GM20431 (cell line): ENCODE results near the gene ELOVL6.

Experiments
- in situ Hi-C: fragments of 300-500 bp; cut with MseI, MboI; formaldehyde crosslinking; loops from one replicate; pipeline ENCODE4 v1.15.0; 2020; ENCODE audit warnings: low sequenced_read_pairs; ENCODE audit not compliant: unreplicated experiment

The ELOVL6 gene

DNA sequence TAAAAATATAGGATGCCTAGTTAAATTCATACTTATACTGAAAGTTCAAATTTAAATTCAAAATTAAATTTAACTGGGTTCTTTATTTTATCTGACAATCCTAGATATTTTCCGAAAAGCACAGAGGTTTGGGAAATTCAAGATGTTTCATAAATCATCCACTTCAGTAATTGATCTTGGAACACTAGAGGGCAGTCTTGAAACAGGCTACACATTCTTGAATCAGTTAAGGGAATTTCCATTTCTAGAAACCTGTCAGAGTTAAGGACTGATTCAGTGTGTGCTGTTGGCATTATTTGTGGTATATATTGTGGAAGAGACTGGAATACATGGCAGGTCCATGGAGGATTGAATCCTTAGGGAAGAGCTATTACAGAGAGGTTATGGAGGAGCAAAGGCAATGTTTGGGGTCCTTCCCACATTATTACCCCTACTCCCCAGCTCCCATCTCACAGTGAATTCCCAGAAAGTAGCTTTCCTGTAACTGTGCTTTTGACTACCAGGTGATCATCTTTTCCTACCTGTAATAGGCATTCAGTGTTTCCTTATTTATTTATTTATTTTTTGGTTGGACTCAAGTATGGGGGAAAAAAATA is 192.9 kb downstream of the ELOVL6 start:
- in situ Hi-C loops: loop anchor here (25.0 kb wide), 1 partner anchor 307 kb away; no protein-coding TSS in a partner anchor

GRCh38 chr4:110004556-110004955 is 193.9 kb downstream of the ELOVL6 start:
- in situ Hi-C loops: loop anchor here (5.0 to 25.0 kb wide), 2 partner anchors 308 to 513 kb away; no protein-coding TSS in a partner anchor

- in situ Hi-C loops: loop anchor here (5.0 to 25.0 kb wide), 2 partner anchors 309 to 514 kb away; no protein-coding TSS in a partner anchor
These were observed 194.8 kb downstream of the ELOVL6 start for GRCh38 chr4:110003401-110004187.

GRCh38 chr4:110002326-110002725 is 196.1 kb downstream of the ELOVL6 start:
- in situ Hi-C loops: loop anchor here (5.0 to 25.0 kb wide), 2 partner anchors 310 to 515 kb away; no protein-coding TSS in a partner anchor

DNA sequence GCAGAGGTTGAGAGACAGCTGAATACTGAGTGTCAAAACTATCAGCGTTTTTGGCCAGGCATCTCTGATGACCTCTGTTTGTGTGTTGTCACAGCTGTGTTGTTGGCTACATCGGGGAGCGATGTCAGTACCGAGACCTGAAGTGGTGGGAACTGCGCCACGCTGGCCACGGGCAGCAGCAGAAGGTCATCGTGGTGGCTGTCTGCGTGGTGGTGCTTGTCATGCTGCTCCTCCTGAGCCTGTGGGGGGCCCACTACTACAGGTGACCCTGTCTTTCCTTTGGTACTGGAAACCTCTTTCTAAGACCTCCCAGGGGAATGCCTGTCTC is 198.9 kb downstream of the ELOVL6 start:
- in situ Hi-C loops: no loop called here

DNA sequence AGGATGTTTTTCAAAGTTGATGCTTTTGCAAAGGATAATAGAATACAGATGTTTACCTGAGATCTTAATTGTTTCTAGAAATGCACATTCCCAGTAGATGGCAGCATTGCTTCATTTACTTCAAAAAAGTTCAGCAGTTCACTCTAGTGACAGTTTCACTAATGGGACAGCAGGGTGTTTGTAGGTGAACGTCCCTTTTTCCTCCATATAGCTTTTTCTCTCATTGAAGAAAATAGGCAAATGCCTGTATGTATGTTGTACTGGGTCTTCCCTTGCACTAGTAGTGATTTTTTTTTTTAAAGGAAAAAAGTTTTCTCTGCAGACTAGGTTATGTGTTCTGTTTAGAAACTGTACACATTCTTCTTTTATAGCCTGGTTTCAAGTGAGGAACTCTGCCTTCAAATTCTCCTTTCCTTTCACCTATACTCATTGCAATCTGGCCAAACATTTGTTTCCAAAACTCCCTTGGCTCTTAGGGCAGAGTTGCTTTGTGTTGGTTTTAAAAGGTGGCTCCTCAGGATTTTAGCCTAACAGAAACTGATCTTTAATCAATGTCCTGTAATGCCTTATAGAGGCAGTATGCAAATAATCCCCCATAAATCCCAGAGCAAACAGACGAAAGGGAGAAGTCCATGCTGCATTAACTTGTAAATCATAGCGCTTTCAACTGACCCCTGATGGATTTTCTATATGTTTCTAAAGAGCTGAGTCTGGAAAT is 199.4 kb downstream of the ELOVL6 start:
- in situ Hi-C loops: no loop called here

DNA sequence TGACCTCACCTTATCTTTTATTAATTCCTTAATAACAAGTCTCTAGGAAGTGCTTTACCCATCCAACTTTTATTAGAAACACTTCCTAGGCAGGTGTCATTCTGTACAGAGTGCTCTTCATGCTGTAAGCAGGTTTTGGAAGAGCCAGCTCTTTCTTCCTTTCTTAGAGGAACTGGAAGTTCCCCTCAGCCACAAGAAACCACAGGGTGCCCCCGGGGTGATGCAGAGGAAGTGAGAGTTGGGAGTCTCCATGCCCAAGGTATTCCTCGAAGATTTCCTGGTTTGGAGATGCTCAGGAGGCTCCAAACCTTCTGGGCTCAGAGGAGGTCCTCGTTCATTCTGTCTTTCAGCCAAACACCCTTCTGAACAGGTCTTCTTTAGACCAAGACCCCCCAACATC is 201.9 kb downstream of the ELOVL6 start:
- in situ Hi-C loops: no loop called here
